Stimulated activated CD4-positive, alpha-beta T cell treated with anti-CD3 and anti-CD28 coated beads, TNF-alpha, amount 100 ng/mL, for 24 hours (primary cell): ENCODE data around the gene SP110.
"Not testable (repeated sequence)": the region's sequence is repeated elsewhere in the genome, so short reads cannot be mapped to it uniquely, and the experiment has no call there.

ENCODE experiments used
- DNase-seq, 3 experiments: peaks; one replicate each; pipeline ENCODE4 v3.0.0-alpha.2; 2020; ENCODE audit warnings: low read depth in 3 of 3

SP110 gene

DNA sequence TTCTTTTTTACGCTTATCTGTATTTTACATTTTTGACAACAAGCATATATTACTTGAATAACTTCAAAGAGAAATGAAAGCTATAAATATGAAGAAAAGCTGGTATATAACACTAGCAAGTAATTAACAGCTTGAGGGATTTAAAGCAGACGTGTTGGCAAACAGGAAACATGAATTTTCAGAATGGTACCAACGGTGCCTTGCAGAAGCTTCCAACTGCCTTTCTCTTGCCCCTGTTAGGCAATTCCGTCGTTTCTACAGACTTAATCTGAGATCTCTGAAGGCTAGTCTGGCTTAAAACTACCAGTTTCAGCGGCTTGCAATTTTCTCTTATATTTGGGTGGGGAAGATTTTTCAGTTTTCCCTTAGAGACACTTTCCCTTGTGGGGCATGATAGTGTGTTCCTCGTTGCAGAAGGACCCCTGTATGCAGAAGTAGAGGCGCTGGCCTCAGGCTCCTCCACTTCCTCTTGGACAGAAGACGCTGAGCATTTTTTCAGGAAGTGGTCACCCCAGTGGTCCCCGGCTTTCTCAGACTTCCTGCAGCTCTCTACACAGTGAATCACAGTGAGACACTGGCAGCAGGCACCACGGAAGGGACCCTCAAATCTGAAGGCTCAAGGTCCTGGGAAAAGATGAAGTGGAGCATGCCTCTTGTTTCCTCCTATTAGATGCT lies 94.9 kb downstream of the SP110 start:
- DNase-seq: peak in 1 of 3 experiments; percentile 2

DNA sequence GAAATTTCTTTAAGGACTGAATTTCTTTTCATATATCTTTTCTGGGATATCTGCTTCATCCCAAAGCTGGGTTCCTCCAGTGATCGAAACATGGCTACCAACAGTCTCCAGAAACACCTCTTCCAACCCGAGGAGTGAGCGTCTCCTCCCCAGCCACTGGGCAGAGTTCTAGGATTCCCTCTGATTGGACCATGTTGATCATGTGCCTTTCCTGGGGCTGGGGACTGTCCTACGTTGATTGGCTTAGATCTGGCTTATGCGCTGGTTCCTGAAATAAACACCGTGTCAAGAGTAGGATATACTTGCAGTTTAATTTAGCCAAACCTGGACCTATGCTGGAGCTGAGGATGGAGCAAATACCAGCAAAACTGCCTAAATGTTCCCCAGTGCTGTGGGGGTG lies 95.5 kb downstream of the SP110 start:
- DNase-seq: no peak

DNA sequence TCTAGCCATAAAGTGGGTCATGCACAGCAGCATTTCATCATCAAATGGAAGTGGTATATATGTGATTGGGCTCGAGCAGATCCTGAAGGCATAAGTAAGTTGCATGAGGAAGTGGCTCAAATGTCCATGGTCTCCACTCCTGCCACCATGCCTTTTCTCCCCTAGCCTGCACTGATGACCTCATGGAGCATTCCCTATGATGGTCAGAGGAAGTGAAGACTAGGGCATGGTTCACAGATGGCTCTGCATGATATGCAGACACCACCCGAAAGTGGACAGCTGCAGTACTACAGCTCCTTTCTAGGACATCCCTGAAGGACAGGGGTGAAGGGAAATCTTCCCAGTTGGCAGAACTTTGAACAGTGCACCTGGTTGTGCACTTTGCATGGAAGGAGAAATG lies 99.4 kb downstream of the SP110 start:
- DNase-seq: not testable (repeated sequence)

DNA sequence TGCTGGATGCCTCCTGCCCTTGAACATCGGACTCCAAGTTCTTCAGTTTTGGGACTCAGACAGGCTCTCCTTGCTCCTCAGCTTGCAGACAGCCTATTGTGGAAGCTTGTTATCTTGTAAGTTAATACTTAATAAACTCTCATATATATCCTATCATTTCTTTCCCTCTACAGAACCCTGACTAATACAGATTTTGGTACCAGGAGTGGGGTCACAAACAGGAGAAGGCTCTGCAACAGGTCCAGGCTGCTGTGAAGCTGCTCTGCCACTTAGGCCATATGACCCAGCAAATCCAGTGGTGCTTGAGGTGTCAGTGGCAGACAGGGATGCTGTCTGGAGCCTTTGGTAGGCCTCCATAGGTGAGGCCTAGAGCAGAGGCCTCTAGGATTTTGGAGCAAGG lies 100.0 kb downstream of the SP110 start:
- DNase-seq: not testable (repeated sequence)
